PC-3 (cell line): Measurements from ENCODE around the gene LRFN4. TPM values are rescaled to one million over a fixed set of nuclear protein-coding genes. Genes with fewer than 3 reads are reported as not detected.

Experiments used
- ATAC-seq: fragments of 200-7000 bp; cut with Tn5 transposase; 2 replicates; pipeline ENCODE4 v1.9.1; 2020; ENCODE audit warnings: mild to moderate bottlenecking, moderate library complexity
- BruUV-seq: library from RNA; stranded (reverse); fragments of 400-500 nt; replicated peaks from 2 replicates; lab custom pipeline; 2021; lab: Mats Ljungman, UMichigan
- CTCF ChIA-PET: fragments of 300-600 bp; sonication (Branson Sonifier 250); formaldehyde crosslinking; loops from one replicate; lab custom pipeline; 2022; ENCODE audit warnings: antibody characterized with exemption; lab: Charles Lee
- POLR2A ChIA-PET: fragments of 300-600 bp; sonication (Branson Sonifier 250); formaldehyde crosslinking; loops from one replicate; lab custom pipeline; 2022; ENCODE audit warnings: antibody characterized with exemption; ENCODE audit not compliant: unreplicated experiment; lab: Charles Lee
- DNase-seq: peaks from one replicate; pipeline ENCODE4 v3.0.0-alpha.2; 2015
- H2AFZ ChIP-seq: fragments of 300-600 bp; sonication (generic); 2 replicates; pipeline ENCODE4 v1.6.0; 2016; ENCODE audit warnings: antibody characterized with exemption, low read length
- H3F3A ChIP-seq: fragments of 300-600 bp; sonication (generic); one replicate; pipeline ENCODE4 v1.6.0; 2017; ENCODE audit warnings: antibody characterized with exemption, low read length, control low read depth, mild to moderate bottlenecking; ENCODE audit not compliant: unreplicated experiment
- H3K27ac ChIP-seq: fragments of 300-600 bp; sonication (generic); 2 replicates; pipeline ENCODE4 v1.5.1; 2016; ENCODE audit warnings: mild to moderate bottlenecking, low read length
- H3K27me3 ChIP-seq: fragments of 300-600 bp; sonication (generic); 2 replicates; pipeline ENCODE4 v1.6.1; 2016; ENCODE audit warnings: low read length, mixed read lengths
- H3K36me3 ChIP-seq: fragments of 300-600 bp; sonication (generic); 2 replicates; pipeline ENCODE4 v1.6.1; 2016; ENCODE audit warnings: low read depth, mixed run types, low read length, mixed read lengths
- H3K4me1 ChIP-seq: fragments of 300-600 bp; sonication (generic); 2 replicates; pipeline ENCODE4 v1.5.1; 2016; ENCODE audit warnings: low read length; ENCODE audit not compliant: insufficient read depth
- H3K4me2 ChIP-seq: fragments of 300-600 bp; sonication (generic); 2 replicates; pipeline ENCODE4 v1.6.0; 2016; ENCODE audit warnings: low read length
- H3K4me3 ChIP-seq: fragments of 300-600 bp; sonication (generic); 2 replicates; pipeline ENCODE4 v1.5.1; 2016; ENCODE audit warnings: mild to moderate bottlenecking, low read length, mixed read lengths
- H3K79me2 ChIP-seq: fragments of 300-600 bp; sonication (generic); 2 replicates; pipeline ENCODE4 v1.6.1; 2017; ENCODE audit warnings: low read length, mixed read lengths
- H3K9ac ChIP-seq: fragments of 300-600 bp; sonication (generic); 2 replicates; pipeline ENCODE4 v1.6.0; 2016; ENCODE audit warnings: mild to moderate bottlenecking, low read length
- H3K9me2 ChIP-seq: fragments of 300-600 bp; sonication (generic); replicated peaks from 2 replicates; pipeline ENCODE4 v1.6.1; 2016; ENCODE audit warnings: mixed run types, low read length, mixed read lengths
- H3K9me3 ChIP-seq: fragments of 300-600 bp; sonication (generic); 2 replicates; pipeline ENCODE4 v1.6.1; 2016; ENCODE audit warnings: low read length, mixed read lengths
- H4K20me1 ChIP-seq: fragments of 300-600 bp; sonication (generic); 2 replicates; pipeline ENCODE4 v1.6.1; 2016; ENCODE audit warnings: low read length, mixed read lengths
- CTCF ChIP-seq: fragments of 300-600 bp; sonication (generic); conservative IDR thresholded peaks from 2 replicates; pipeline ENCODE4 v1.5.1; 2017; ENCODE audit warnings: antibody characterized with exemption, low read depth, mild to moderate bottlenecking, low read length
- EZH2 ChIP-seq: fragments of 300-600 bp; sonication (generic); IDR thresholded peaks from one replicate; pipeline ENCODE4 v1.6.1; 2017; ENCODE audit warnings: antibody characterized with exemption, mild to moderate bottlenecking, low read length; ENCODE audit not compliant: unreplicated experiment
- EZH2phosphoT487 ChIP-seq: fragments of 300-600 bp; sonication (generic); IDR thresholded peaks from 2 replicates; pipeline ENCODE4 v1.6.1; 2018; ENCODE audit warnings: mild to moderate bottlenecking, antibody characterized with exemption, low read length, borderline replicate concordance
- intact Hi-C: fragments of 100-400 bp; cut with micrococcal nuclease; formaldehyde crosslinking; loops from 2 replicates; pipeline ENCODE4 v1.9.0; 2023
- total RNA-seq: library from RNA; depleted of rRNA; stranded (reverse); fragments of >200 nt; gene quantifications from 2 replicates; pipeline ENCODE4 v1.2.3, GENCODE V29; 2014

Gene LRFN4
- total RNA-seq, 1 experiment from 2014 or later = 64.4 TPM

- H3K9ac ChIP-seq = no peak overlapping the region
- H3K9me2 ChIP-seq = no peaks in the 10 kb centered on the region
- no TSS peak for BruUV-seq
- H3K36me3 ChIP-seq = no peaks in the 10 kb centered on the region
- CTCF ChIA-PET = no interaction called here
- no peak overlapping the region for H2AFZ ChIP-seq
- ATAC-seq (no peak), DNase-seq (no peak)
- no peaks in the 10 kb centered on the region for H3K9me3 ChIP-seq
- no peak overlapping the region for H3K4me3 ChIP-seq
- no peak overlapping the region for H3K4me2 ChIP-seq
- no peak overlapping the region for H3K27ac ChIP-seq
- H4K20me1 ChIP-seq = no peaks in the 10 kb centered on the region
- POLR2A ChIA-PET = no interaction called here
- TF ChIP-seq CTCF (no peak), EZH2phosphoT487 (no peak), EZH2 (no peak)
- 0 out of 2 replicates have a peak, but pooled peaks cover 3% of the 10 kb centered on the region for H3K79me2 ChIP-seq
- no peaks in the 10 kb centered on the region for H3K27me3 ChIP-seq
- H3K4me1 ChIP-seq = peaks cover 27% of the 10 kb centered on the region
- intact Hi-C loops = loop anchor here (10.0 kb wide), 1 partner anchor 168 kb away; the partner anchor contains the start of gene RHOD
- H3F3A ChIP-seq = no peaks in the 10 kb centered on the region
Observed at GRCh38 chr11:66886671-66887221, 29.9 kb downstream of the LRFN4 start.

GRCh38 chr11:66887526-66887925 lies 30.7 kb downstream of the LRFN4 start:
- TF ChIP-seq EZH2 = no peak
- TF ChIP-seq CTCF = no peak
- TF ChIP-seq EZH2phosphoT487 = no peak
- ATAC-seq (no peak), DNase-seq (no peak)
- H3K9me3 ChIP-seq = no peaks in the 10 kb centered on the region
- H3K27ac ChIP-seq = no peak overlapping the region
- no peak overlapping the region for H3K4me3 ChIP-seq
- no peaks in the 10 kb centered on the region for H3K9me2 ChIP-seq
- intact Hi-C loops = loop anchor here (10.0 kb wide), 1 partner anchor 167 kb away; the partner anchor contains the start of gene RHOD
- peaks cover 32% of the 10 kb centered on the region for H3K4me1 ChIP-seq
- ChIA-PET CTCF (no interaction called here), POLR2A (no interaction called here)
- no TSS peak for BruUV-seq
- no peaks in the 10 kb centered on the region for H4K20me1 ChIP-seq
- no peaks in the 10 kb centered on the region for H3K27me3 ChIP-seq
- H3F3A ChIP-seq = no peaks in the 10 kb centered on the region
- no peak overlapping the region for H2AFZ ChIP-seq
- no peaks in the 10 kb centered on the region for H3K36me3 ChIP-seq
- H3K4me2 ChIP-seq = no peak overlapping the region
- H3K79me2 ChIP-seq = no peaks in the 10 kb centered on the region
- H3K9ac ChIP-seq = no peak overlapping the region

GRCh38 chr11:66888282-66888681 lies 31.4 kb downstream of the LRFN4 start:
- CTCF ChIA-PET = interaction anchor here (0.5 kb wide), 1 partner anchor 48 kb away, joined by 11 read pairs; no protein-coding TSS in a partner anchor

More at GRCh38 chr11:66888282-66888681, 31.4 kb downstream of the LRFN4 start:
- TF ChIP-seq EZH2phosphoT487 (no peak), EZH2 (no peak), CTCF (no peak)
- Histone ChIP-seq H4K20me1 (no peaks in the 10 kb centered on the region), H3K79me2 (no peaks in the 10 kb centered on the region), H3K27ac (no peak overlapping the region), H3K36me3 (no peaks in the 10 kb centered on the region), H3F3A (no peaks in the 10 kb centered on the region), H3K4me2 (no peak overlapping the region), H3K9ac (no peak overlapping the region), H2AFZ (no peak overlapping the region), H3K4me3 (no peak overlapping the region), H3K9me2 (no peaks in the 10 kb centered on the region), H3K9me3 (no peaks in the 10 kb centered on the region), H3K4me1 (peaks cover 32% of the 10 kb centered on the region), H3K27me3 (no peaks in the 10 kb centered on the region)
- no TSS peak for BruUV-seq
- intact Hi-C loops = loop anchor here (10.0 kb wide), 1 partner anchor 167 kb away; the partner anchor contains the start of gene RHOD
- POLR2A ChIA-PET = no interaction called here
- DNase-seq = peak; percentile 27
- ATAC-seq = no peak
